ENCODE data around the gene RFNG. TPM values are rescaled to one million over a fixed set of nuclear protein-coding genes. Genes with fewer than 3 reads are reported as not detected.

The RFNG gene
- total and polyA plus RNA-seq, 2 of the 13 experiments (the other 11 are each of a cell fraction or from before 2014, with no cell fraction given) = 61.4 to 64.0 TPM

DNA sequence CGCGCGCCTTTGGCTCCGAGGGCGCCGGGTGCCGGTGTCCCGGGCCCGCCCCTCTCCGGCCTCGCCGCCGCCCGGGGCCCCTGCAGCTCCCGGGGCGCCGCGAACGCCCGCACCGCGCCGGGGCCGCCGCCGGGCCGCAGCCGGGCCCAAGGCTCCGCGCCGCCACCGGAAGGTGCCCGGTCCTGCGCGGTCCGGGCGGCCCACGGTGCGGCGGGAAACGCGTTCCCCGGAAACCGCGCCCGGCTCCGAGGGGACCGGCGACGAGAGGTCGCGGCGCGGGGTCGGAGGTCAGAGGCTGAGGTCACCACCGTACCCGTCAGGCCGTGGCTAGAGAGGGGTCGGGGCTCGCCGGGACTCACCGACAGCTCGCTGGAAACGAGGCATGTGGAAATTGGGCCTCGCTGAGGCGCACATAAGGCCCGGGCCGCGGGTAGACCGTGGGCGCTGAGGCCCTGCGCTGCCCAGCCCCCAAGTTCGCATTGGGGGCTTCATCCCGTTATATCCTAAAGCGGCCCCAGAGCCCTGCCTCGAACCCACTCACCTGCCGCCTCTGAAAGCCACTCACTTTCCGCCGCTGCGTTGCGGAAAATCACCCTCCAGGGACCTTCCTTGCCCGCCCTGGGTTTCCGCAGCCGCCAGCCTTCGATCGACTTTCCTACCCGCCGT is 14.2 kb upstream of the RFNG start, which contains the start of gene DUS1L (continued):
- TF ChIP-seq, protein P1, sequence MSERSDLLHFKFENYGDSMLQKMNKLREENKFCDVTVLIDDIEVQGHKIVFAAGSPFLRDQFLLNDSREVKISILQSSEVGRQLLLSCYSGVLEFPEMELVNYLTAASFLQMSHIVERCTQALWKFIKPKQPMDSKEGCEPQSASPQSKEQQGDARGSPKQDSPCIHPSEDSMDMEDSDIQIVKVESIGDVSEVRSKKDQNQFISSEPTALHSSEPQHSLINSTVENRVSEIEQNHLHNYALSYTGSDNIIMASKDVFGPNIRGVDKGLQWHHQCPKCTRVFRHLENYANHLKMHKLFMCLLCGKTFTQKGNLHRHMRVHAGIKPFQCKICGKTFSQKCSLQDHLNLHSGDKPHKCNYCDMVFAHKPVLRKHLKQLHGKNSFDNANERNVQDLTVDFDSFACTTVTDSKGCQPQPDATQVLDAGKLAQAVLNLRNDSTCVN (CRISPR knock-in tag; IDR thresholded peaks at IDR 0.05; ENCODE audit: borderline replicate concordance) = peak; percentile 76; the same call in 1 of the 2 replicates
- TF ChIP-seq FOXM1 (CRISPR knock-in tag; IDR thresholded peaks at IDR 0.05) (peak; percentile 65; the same call in 1 of the 2 replicates), KMT2A (CRISPR knock-in tag; IDR thresholded peaks at IDR 0.05) (peak; percentile 98), MTF2 (CRISPR knock-in tag; IDR thresholded peaks at IDR 0.05; ENCODE audit: borderline replicate concordance) (no peak; the same call in 1 of the 2 replicates), ZNF335 (CRISPR knock-in tag; IDR thresholded peaks at IDR 0.05) (0 out of 2 replicates have a peak, but pooled peaks have one; percentile 35), RBAK (CRISPR knock-in tag; IDR thresholded peaks at IDR 0.05) (no peak), PCBP1 (IDR thresholded peaks at IDR 0.05; ENCODE audit: borderline replicate concordance, low read depth, low read length) (peak; percentile 83; the same call in 1 of the 2 replicates), JUND (CRISPR knock-in tag; IDR thresholded peaks at IDR 0.05) (peak; percentile 85), ZNF136 (CRISPR knock-in tag; IDR thresholded peaks at IDR 0.05; ENCODE audit: low read depth) (no peak)
- TF ChIP-seq, protein P2, sequence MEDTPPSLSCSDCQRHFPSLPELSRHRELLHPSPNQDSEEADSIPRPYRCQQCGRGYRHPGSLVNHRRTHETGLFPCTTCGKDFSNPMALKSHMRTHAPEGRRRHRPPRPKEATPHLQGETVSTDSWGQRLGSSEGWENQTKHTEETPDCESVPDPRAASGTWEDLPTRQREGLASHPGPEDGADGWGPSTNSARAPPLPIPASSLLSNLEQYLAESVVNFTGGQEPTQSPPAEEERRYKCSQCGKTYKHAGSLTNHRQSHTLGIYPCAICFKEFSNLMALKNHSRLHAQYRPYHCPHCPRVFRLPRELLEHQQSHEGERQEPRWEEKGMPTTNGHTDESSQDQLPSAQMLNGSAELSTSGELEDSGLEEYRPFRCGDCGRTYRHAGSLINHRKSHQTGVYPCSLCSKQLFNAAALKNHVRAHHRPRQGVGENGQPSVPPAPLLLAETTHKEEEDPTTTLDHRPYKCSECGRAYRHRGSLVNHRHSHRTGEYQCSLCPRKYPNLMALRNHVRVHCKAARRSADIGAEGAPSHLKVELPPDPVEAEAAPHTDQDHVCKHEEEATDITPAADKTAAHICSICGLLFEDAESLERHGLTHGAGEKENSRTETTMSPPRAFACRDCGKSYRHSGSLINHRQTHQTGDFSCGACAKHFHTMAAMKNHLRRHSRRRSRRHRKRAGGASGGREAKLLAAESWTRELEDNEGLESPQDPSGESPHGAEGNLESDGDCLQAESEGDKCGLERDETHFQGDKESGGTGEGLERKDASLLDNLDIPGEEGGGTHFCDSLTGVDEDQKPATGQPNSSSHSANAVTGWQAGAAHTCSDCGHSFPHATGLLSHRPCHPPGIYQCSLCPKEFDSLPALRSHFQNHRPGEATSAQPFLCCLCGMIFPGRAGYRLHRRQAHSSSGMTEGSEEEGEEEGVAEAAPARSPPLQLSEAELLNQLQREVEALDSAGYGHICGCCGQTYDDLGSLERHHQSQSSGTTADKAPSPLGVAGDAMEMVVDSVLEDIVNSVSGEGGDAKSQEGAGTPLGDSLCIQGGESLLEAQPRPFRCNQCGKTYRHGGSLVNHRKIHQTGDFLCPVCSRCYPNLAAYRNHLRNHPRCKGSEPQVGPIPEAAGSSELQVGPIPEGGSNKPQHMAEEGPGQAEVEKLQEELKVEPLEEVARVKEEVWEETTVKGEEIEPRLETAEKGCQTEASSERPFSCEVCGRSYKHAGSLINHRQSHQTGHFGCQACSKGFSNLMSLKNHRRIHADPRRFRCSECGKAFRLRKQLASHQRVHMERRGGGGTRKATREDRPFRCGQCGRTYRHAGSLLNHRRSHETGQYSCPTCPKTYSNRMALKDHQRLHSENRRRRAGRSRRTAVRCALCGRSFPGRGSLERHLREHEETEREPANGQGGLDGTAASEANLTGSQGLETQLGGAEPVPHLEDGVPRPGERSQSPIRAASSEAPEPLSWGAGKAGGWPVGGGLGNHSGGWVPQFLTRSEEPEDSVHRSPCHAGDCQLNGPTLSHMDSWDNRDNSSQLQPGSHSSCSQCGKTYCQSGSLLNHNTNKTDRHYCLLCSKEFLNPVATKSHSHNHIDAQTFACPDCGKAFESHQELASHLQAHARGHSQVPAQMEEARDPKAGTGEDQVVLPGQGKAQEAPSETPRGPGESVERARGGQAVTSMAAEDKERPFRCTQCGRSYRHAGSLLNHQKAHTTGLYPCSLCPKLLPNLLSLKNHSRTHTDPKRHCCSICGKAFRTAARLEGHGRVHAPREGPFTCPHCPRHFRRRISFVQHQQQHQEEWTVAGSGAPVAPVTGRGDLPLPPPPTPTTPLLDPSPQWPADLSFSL (CRISPR knock-in tag; IDR thresholded peaks at IDR 0.05) = no peak
- TF ChIP-seq, protein P3, sequence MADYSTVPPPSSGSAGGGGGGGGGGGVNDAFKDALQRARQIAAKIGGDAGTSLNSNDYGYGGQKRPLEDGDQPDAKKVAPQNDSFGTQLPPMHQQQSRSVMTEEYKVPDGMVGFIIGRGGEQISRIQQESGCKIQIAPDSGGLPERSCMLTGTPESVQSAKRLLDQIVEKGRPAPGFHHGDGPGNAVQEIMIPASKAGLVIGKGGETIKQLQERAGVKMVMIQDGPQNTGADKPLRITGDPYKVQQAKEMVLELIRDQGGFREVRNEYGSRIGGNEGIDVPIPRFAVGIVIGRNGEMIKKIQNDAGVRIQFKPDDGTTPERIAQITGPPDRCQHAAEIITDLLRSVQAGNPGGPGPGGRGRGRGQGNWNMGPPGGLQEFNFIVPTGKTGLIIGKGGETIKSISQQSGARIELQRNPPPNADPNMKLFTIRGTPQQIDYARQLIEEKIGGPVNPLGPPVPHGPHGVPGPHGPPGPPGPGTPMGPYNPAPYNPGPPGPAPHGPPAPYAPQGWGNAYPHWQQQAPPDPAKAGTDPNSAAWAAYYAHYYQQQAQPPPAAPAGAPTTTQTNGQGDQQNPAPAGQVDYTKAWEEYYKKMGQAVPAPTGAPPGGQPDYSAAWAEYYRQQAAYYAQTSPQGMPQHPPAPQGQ (CRISPR knock-in tag; IDR thresholded peaks at IDR 0.05; ENCODE audit: borderline replicate concordance) = peak; percentile 50; the same call in 1 of the 2 replicates
- TF ChIP-seq, protein P4, sequence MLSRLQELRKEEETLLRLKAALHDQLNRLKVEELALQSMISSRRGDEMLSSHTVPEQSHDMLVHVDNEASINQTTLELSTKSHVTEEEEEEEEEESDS (CRISPR knock-in tag; IDR thresholded peaks at IDR 0.05; ENCODE audit: borderline replicate concordance) = peak; percentile 54; the same call in 1 of the 2 replicates
- TF ChIP-seq, protein P5, sequence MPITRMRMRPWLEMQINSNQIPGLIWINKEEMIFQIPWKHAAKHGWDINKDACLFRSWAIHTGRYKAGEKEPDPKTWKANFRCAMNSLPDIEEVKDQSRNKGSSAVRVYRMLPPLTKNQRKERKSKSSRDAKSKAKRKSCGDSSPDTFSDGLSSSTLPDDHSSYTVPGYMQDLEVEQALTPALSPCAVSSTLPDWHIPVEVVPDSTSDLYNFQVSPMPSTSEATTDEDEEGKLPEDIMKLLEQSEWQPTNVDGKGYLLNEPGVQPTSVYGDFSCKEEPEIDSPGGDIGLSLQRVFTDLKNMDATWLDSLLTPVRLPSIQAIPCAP (CRISPR knock-in tag; IDR thresholded peaks at IDR 0.05; ENCODE audit: low read depth) = 0 out of 2 replicates have a peak, but pooled peaks have one; percentile 42
- TF ChIP-seq, protein P6, sequence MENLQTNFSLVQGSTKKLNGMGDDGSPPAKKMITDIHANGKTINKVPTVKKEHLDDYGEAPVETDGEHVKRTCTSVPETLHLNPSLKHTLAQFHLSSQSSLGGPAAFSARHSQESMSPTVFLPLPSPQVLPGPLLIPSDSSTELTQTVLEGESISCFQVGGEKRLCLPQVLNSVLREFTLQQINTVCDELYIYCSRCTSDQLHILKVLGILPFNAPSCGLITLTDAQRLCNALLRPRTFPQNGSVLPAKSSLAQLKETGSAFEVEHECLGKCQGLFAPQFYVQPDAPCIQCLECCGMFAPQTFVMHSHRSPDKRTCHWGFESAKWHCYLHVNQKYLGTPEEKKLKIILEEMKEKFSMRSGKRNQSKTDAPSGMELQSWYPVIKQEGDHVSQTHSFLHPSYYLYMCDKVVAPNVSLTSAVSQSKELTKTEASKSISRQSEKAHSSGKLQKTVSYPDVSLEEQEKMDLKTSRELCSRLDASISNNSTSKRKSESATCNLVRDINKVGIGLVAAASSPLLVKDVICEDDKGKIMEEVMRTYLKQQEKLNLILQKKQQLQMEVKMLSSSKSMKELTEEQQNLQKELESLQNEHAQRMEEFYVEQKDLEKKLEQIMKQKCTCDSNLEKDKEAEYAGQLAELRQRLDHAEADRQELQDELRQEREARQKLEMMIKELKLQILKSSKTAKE (CRISPR knock-in tag; IDR thresholded peaks at IDR 0.05; ENCODE audit: borderline replicate concordance) = 0 out of 2 replicates have a peak, but pooled peaks have one; percentile 34
